A549 treated with CORT108297 at 1 μM for 4 hours (cell line): Measurements from ENCODE around the gene TNNT2. TPM values are rescaled to one million over a fixed set of nuclear protein-coding genes. Genes with fewer than 3 reads are reported as not detected.

Source experiments
- total RNA-seq: library from RNA; stranded (reverse); fragments of 200-300 nt; extraction: Qiagen RNA extraction; gene quantifications from 5 replicates; pipeline ENCODE4 v1.2.3, GENCODE V29; 2022

Gene TNNT2
- total RNA-seq, result 0.10 TPM in 1 of 5 replicates, not detected in the others

DNA sequence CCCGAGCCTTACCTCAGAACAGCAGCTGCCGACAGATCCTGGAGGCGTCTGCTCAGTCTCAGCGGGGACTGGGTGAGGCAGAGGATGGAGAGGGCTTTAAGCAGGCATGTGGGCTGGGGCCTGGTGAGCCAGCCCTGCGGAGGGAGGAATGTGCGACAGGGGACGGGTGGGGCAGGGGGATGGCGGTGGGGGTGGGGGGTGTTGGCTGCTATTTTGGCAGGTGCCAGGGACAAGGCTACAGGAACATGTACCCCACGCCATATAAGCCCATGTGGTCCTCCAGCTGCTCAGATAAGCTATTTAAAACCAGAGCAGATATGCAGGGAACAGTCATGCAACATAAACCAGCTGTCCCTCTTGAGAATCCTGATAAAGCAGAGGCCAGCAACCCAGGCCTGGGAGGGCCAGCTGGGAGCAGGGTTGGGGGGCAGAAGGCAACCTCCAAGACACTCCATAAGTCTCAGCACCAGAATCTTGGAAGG is at the start of gene TNNT2:
Gene TNNT2 (minus strand): TSS at position 70 of the 482 bp plus-strand sequence. CDS start 4,426 bp downstream, outside the sequence.

DNA sequence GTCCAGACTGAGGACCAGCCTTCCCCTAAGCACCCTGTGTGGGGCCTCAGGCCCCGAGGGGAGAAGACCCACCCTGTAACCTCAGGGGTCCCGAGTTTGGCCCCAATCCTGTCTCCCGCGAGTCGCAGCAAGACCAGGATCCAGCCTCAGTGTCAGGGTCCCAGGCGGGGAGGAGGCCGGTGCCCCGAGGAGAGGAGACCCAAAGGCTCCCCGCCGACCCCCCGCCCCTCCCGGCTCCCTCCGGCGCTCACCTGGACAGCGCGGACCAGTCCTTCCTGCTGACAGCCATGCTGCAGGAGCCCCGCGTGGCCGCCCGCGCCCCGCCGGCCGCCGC is 21.5 kb upstream of the TNNT2 start, which contains the start of gene LAD1:
Gene LAD1 (minus strand): TSS at position 307 of the 334 bp plus-strand sequence. CDS start 18 bp downstream, at position 289.

Other genes starting within 250 kb of the TNNT2 start
- gene TMEM9, start 223.2 kb downstream of the TNNT2 start, total RNA-seq, result 75.3 to 95.2 TPM (median 90.8 TPM) in 5 replicates
- 0.65 to 1.4 TPM (median 0.99 TPM) in 5 replicates for gene IGFN1, start 186.9 kb downstream of the TNNT2 start, total RNA-seq
- gene PKP1, start 94.2 kb downstream of the TNNT2 start, total RNA-seq, result 0.03 to 0.05 TPM (median 0.05 TPM) in 5 replicates
- gene LAD1, start 21.6 kb upstream of the TNNT2 start, total RNA-seq, result 0.43 to 0.80 TPM (median 0.54 TPM) in 5 replicates
- not detected in 5 replicates for gene TNNI1, start 44.0 kb upstream of the TNNT2 start, total RNA-seq
- 91.4 to 194 TPM (median 156 TPM) in 5 replicates for gene PHLDA3, start 91.5 kb upstream of the TNNT2 start, total RNA-seq
- 417 to 597 TPM (median 424 TPM) in 5 replicates for gene CSRP1, start 129.4 kb upstream of the TNNT2 start, total RNA-seq
- 6.5 to 13.9 TPM (median 10.0 TPM) in 5 replicates for gene NAV1, start 161.4 kb upstream of the TNNT2 start, total RNA-seq